SK-N-SH (cell line): Measurements from ENCODE around the gene CYP3A5. TPM values are rescaled to one million over a fixed set of nuclear protein-coding genes. Genes with fewer than 3 reads are reported as not detected.
"Not testable (repeated sequence)": the region's sequence is repeated elsewhere in the genome, so short reads cannot be mapped to it uniquely, and the experiment has no call there.

Source experiments
- CTCF ChIA-PET: fragments of 300-600, 350-600 bp; formaldehyde crosslinking; extraction: SDS; loops from one replicate; lab custom pipeline; 2021; lab: Yijun Ruan, JAX
- POLR2A ChIA-PET: fragments of 350-600 bp; sonication (Branson Sonifier 250); formaldehyde crosslinking; extraction: SDS; loops from one replicate; lab custom pipeline; 2020; ENCODE audit warnings: antibody characterized with exemption, inconsistent platforms; lab: Yijun Ruan, JAX
- DNase-seq: peaks from one replicate; pipeline ENCODE4 v3.0.0; 2012
- H2AFZ ChIP-seq: fragments of 200-600 bp; sonication (generic); 2 replicates; pipeline ENCODE4 v1.8.1; 2016; ENCODE audit warnings: antibody characterized with exemption, mild to moderate bottlenecking, low read depth
- H3F3A ChIP-seq: fragments of 200-600 bp; sonication (generic); replicated peaks from 2 replicates; pipeline ENCODE3; 2016; ENCODE audit warnings: antibody characterized with exemption, mild to moderate bottlenecking; ENCODE audit not compliant: insufficient read depth
- H3K27ac ChIP-seq, 2 experiments: fragments of 200-500 bp in 1 of 2; fragments of 200-600 bp in 1 of 2; sonication (Bioruptor generic) in 1 of 2; sonication (generic), shearing (Covaris generic) in 1 of 2; 2 replicates each; pipeline versions ENCODE4 v1.5.1 to v1.6.1; 2014 to 2016; ENCODE audit warnings: low read depth in 2 of 2, inconsistent platforms in 1 of 2, low read length in 1 of 2, mild to moderate bottlenecking in 1 of 2, mixed read lengths in 1 of 2
- H3K27me3 ChIP-seq: fragments of 200-600 bp; sonication (generic), shearing (Covaris generic); 2 replicates; pipeline ENCODE4 v1.6.1; 2016; ENCODE audit warnings: mixed run types; ENCODE audit not compliant: insufficient read depth
- H3K36me3 ChIP-seq, 2 experiments: fragments of 200-500 bp in 1 of 2; fragments of 200-600 bp in 1 of 2; sonication (Bioruptor generic) in 1 of 2; sonication (generic) in 1 of 2; replicated peaks in 1 of 2; 2 replicates each; pipeline versions ENCODE3 to v1.5.1; 2014 to 2016; ENCODE audit warnings: low read length in 1 of 2, mild to moderate bottlenecking in 1 of 2; ENCODE audit not compliant: insufficient read depth in 2 of 2, control insufficient read depth in 1 of 2
- H3K4me1 ChIP-seq, 2 experiments: fragments of 200-500 bp in 1 of 2; fragments of 200-600 bp in 1 of 2; sonication (Bioruptor generic) in 1 of 2; sonication (generic), shearing (Covaris generic) in 1 of 2; 2 replicates each; pipeline versions ENCODE4 v1.5.1 to v1.6.1; 2014 to 2016; ENCODE audit warnings: low read depth in 1 of 2, low read length in 1 of 2, mixed run types in 1 of 2; ENCODE audit not compliant: insufficient read depth in 2 of 2, control insufficient read depth in 1 of 2
- H3K4me2 ChIP-seq: fragments of 200-600 bp; sonication (generic), shearing (Covaris generic); 2 replicates; pipeline ENCODE4 v1.6.1; 2017; ENCODE audit warnings: mixed run types
- H3K4me3 ChIP-seq, 2 experiments: fragments of 200-500 bp in 1 of 2; fragments of 200-600 bp in 1 of 2; sonication (Bioruptor generic) in 1 of 2; sonication (generic), shearing (Covaris generic) in 1 of 2; 2 replicates each; pipeline versions ENCODE4 v1.5.1 to v1.8.1; 2014 to 2016; ENCODE audit warnings: low read depth in 2 of 2, inconsistent platforms in 1 of 2, low read length in 1 of 2, mild to moderate bottlenecking in 1 of 2, mixed read lengths in 1 of 2, moderate library complexity in 1 of 2
- H3K79me2 ChIP-seq: fragments of 200-600 bp; sonication (generic); 2 replicates; pipeline ENCODE4 v1.8.1; 2017; ENCODE audit warnings: mild to moderate bottlenecking; ENCODE audit not compliant: insufficient read depth
- H3K9ac ChIP-seq: fragments of 200-600 bp; sonication (generic); 2 replicates; pipeline ENCODE4 v1.6.1; 2017; ENCODE audit warnings: mixed run types
- H3K9me2 ChIP-seq: fragments of 200-600 bp; sonication (generic); 2 replicates; pipeline ENCODE4 v1.6.1; 2017; ENCODE audit warnings: mixed run types
- H3K9me3 ChIP-seq: fragments of 200-600 bp; sonication (generic); 2 replicates; pipeline ENCODE4 v1.6.1; 2017; ENCODE audit warnings: mixed run types, mild to moderate bottlenecking, moderate library complexity
- H4K20me1 ChIP-seq: fragments of 200-600 bp; sonication (generic); 2 replicates; pipeline ENCODE4 v1.6.1; 2017; ENCODE audit warnings: mild to moderate bottlenecking, mixed run types; ENCODE audit not compliant: insufficient read depth
- CHD2 ChIP-seq: fragments of 150-350 bp; IDR thresholded peaks from 2 replicates; pipeline ENCODE4 v1.6.1; 2018; ENCODE audit warnings: low read length; ENCODE audit not compliant: partially characterized antibody
- ELF1 ChIP-seq: IDR thresholded peaks from 2 replicates; pipeline ENCODE4 v1.4.0; 2012
- EP300 ChIP-seq, 2 experiments: IDR thresholded peaks; 2 replicates each; pipeline versions ENCODE4 v1.4.0 to v1.6.1; 2012; ENCODE audit warnings: borderline replicate concordance in 1 of 2, low read depth in 1 of 2, low read length in 1 of 2
- EZH2phosphoT487 ChIP-seq: fragments of 200-600 bp; sonication (generic); IDR thresholded peaks from 2 replicates; pipeline ENCODE4 v1.6.1; 2017; ENCODE audit warnings: low read depth, mixed run types, mild to moderate bottlenecking, antibody characterized with exemption, moderate library complexity, borderline replicate concordance
- FOSL2 ChIP-seq: IDR thresholded peaks from 2 replicates; pipeline ENCODE4 v1.4.0; 2012; ENCODE audit warnings: low read depth, mild to moderate bottlenecking, moderate library complexity, borderline replicate concordance
- FOXM1 ChIP-seq: IDR thresholded peaks from 2 replicates; pipeline ENCODE4 v1.4.0; 2012; ENCODE audit warnings: low read depth, mild to moderate bottlenecking
- GABPA ChIP-seq: IDR thresholded peaks from 2 replicates; pipeline ENCODE4 v1.4.0; 2012; ENCODE audit warnings: low read depth, mild to moderate bottlenecking
- GATA2 ChIP-seq: sonication (generic); formaldehyde crosslinking; IDR thresholded peaks from 2 replicates; pipeline ENCODE4 v1.5.0; 2020; ENCODE audit warnings: mild to moderate bottlenecking, missing genetic modification reagents
- MXI1 ChIP-seq: IDR thresholded peaks from 2 replicates; pipeline ENCODE4 v1.6.1; 2012; ENCODE audit warnings: mild to moderate bottlenecking, low read depth, low read length, improper control_type of control experiment
- NFIC ChIP-seq: IDR thresholded peaks from 2 replicates; pipeline ENCODE4 v1.4.0; 2012; ENCODE audit warnings: borderline replicate concordance
- NRF1 ChIP-seq: IDR thresholded peaks from 2 replicates; pipeline ENCODE4 v1.6.1; 2012; ENCODE audit warnings: low read depth, mild to moderate bottlenecking, low read length
- POLR2AphosphoS5 ChIP-seq: IDR thresholded peaks from 2 replicates; pipeline ENCODE4 v1.6.1; 2012; ENCODE audit warnings: low read depth, low read length
- RAD21 ChIP-seq: IDR thresholded peaks from 2 replicates; pipeline ENCODE4 v1.6.1; 2012; ENCODE audit warnings: mild to moderate bottlenecking, low read length
- RCOR1 ChIP-seq: fragments of 150-350 bp; IDR thresholded peaks from 2 replicates; pipeline ENCODE4 v1.6.1; 2017; ENCODE audit warnings: antibody characterized with exemption, low read length
- SMC3 ChIP-seq: IDR thresholded peaks from 2 replicates; pipeline ENCODE4 v1.6.1; 2012; ENCODE audit warnings: low read depth, low read length, improper control_type of control experiment
- TCF12 ChIP-seq: IDR thresholded peaks from 2 replicates; pipeline ENCODE4 v1.4.0; 2012
- YY1 ChIP-seq: IDR thresholded peaks from 2 replicates; pipeline ENCODE4 v1.4.0; 2012; ENCODE audit warnings: low read depth, mild to moderate bottlenecking
- WGBS: methylation state at CpG from one replicate; pipeline ENCODE4 v1.1.6; 2017; ENCODE audit warnings: low lambda C conversion rate; 5-methylcytosine and 5-hydroxymethylcytosine counted together
- polyA plus RNA-seq, 3 experiments: library from polyadenylated mRNA; depleted of rRNA; stranded (reverse); fragments of >200 nt; gene quantifications; 2 replicates each; pipeline ENCODE4 v1.2.3, GENCODE V29; 2012
- TF ChIP-seq, protein P1 (sequence below): IDR thresholded peaks from 2 replicates; pipeline ENCODE4 v1.4.0; 2012; ENCODE audit warnings: low read depth

Gene CYP3A5
- polyA plus RNA-seq, 1 of the 3 experiments (the other 2 are of a cell fraction): 0.25 TPM

GRCh38 chr7:99699946-99700345 lies 20.1 kb upstream of the CYP3A5 start:
- TF ChIP-seq EP300 (IDR thresholded peaks at IDR 0.05; ENCODE audit: borderline replicate concordance in 1 of 2, low read depth in 1 of 2, low read length in 1 of 2) (no peak), RCOR1 (no peak), RAD21 (no peak), CHD2 (no peak), TCF12 (no peak), SMC3 (no peak), NFIC (no peak), GABPA (no peak), POLR2AphosphoS5 (no peak), EZH2phosphoT487 (no peak), MXI1 (no peak), YY1 (no peak), GATA2 (no peak), FOSL2 (no peak), NRF1 (no peak), FOXM1 (no peak), ELF1 (no peak)
- TF ChIP-seq, protein P1, sequence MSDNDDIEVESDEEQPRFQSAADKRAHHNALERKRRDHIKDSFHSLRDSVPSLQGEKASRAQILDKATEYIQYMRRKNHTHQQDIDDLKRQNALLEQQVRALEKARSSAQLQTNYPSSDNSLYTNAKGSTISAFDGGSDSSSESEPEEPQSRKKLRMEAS: no peak
- H3K4me1 ChIP-seq: no peaks in the 10 kb centered on the region
- H3F3A ChIP-seq: no peaks in the 10 kb centered on the region
- H3K27me3 ChIP-seq: no peaks in the 10 kb centered on the region
- no peak overlapping the region for H3K4me3 ChIP-seq
- POLR2A ChIA-PET: no interaction called here
- no peak overlapping the region for H2AFZ ChIP-seq
- no peaks in the 10 kb centered on the region for H3K9me3 ChIP-seq
- no peaks in the 10 kb centered on the region for H4K20me1 ChIP-seq
- H3K36me3 ChIP-seq: no peaks in the 10 kb centered on the region
- WGBS: under 1% methylated on average over 5 of the region's 5 CpGs
- no peak overlapping the region for H3K9ac ChIP-seq
- no peaks in the 10 kb centered on the region for H3K79me2 ChIP-seq
- H3K9me2 ChIP-seq: no peaks in the 10 kb centered on the region
- no peak for DNase-seq
- no peak overlapping the region for H3K27ac ChIP-seq
- CTCF ChIA-PET: interaction anchor here (1.2 kb wide), 1 partner anchor 12 kb away, joined by 3 read pairs; no protein-coding TSS in a partner anchor
- no peak overlapping the region for H3K4me2 ChIP-seq

DNA sequence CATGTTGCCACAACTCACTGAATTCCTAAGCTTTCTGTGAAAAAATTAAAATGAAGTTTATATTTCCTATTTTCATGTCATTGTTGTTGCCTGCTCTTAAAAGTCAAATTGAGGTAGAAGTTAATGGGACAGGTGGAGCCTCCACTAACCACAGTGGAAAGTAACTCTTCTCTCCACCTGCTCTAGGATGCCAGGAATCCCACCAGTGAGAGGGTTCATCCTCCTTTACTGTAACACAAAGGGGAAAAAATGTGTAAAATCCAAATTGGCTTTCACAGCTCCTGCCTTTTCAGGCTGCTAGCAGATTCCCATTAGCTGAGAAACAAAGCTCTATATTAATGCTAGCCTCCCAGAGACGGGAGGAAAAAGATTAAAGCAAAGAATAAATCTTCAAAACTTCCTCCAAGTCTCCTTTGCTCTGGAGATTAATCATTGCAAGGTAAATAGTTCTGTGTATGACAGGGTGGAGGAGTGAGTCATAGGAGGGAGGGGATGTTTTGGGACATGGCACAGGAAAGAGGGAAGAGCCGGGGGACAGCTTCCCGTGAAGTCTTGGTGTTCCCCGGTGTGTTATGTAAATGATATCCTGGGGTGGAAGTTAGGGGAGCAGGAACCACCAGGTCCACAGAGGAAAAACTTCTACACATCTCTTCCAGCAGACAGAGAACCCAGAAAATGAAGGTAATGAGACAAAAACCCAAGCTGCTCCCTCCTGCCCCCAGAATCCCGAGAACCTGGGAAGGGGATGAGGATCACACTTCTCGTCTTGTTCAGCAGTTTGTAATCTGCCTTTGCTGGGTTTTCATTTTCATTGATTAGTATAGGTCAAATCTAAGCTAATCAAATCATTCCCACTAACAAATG lies 19.3 kb upstream of the CYP3A5 start:
- H3K79me2 ChIP-seq, H3K9me2 ChIP-seq, H3K4me1 ChIP-seq, H3K27ac ChIP-seq, H3K27me3 ChIP-seq, H4K20me1 ChIP-seq, POLR2A ChIA-PET, H2AFZ ChIP-seq, DNase-seq, H3K4me3 ChIP-seq, H3K9me3 ChIP-seq, H3K36me3 ChIP-seq, H3K4me2 ChIP-seq, H3K9ac ChIP-seq, H3F3A ChIP-seq: not testable (repeated sequence)
- 2% methylated on average over 6 of the region's 6 CpGs for WGBS
- CTCF ChIA-PET: interaction anchor here (1.1 to 1.2 kb wide), 2 partner anchors 13 to 140 kb away, joined by 3 read pairs; partner anchors contain the start of gene ZNF655
